BE2C (cell line): ENCODE results near the gene MYOF.

ENCODE experiments used
- DNase-seq: peaks from one replicate; pipeline ENCODE4 v3.0.0-alpha.2; 2020
- H3K27me3 ChIP-seq: fragments of 250-450 bp; sonication (Bioruptor Pico); 2 replicates; pipeline ENCODE4 v1.5.1; 2020; ENCODE audit warnings: mild to moderate bottlenecking
- H3K36me3 ChIP-seq: fragments of 250-450 bp; sonication (Bioruptor Pico); 2 replicates; pipeline ENCODE4 v1.5.1; 2020; ENCODE audit warnings: mild to moderate bottlenecking
- H3K4me1 ChIP-seq: fragments of 250-450 bp; sonication (Bioruptor Pico); 2 replicates; pipeline ENCODE4 v1.5.1; 2020
- H3K4me3 ChIP-seq: 2 replicates; pipeline ENCODE4 v1.5.1; 2011; ENCODE audit warnings: low read depth, low read length
- H3K9me3 ChIP-seq: fragments of 250-450 bp; sonication (Bioruptor Pico); 2 replicates; pipeline ENCODE4 v1.5.1; 2020
- TF ChIP-seq, protein P1 (sequence below): IDR thresholded peaks from 2 replicates; pipeline ENCODE4 v1.5.1; 2012; ENCODE audit warnings: mild to moderate bottlenecking, low read depth, low read length

MYOF gene

DNA sequence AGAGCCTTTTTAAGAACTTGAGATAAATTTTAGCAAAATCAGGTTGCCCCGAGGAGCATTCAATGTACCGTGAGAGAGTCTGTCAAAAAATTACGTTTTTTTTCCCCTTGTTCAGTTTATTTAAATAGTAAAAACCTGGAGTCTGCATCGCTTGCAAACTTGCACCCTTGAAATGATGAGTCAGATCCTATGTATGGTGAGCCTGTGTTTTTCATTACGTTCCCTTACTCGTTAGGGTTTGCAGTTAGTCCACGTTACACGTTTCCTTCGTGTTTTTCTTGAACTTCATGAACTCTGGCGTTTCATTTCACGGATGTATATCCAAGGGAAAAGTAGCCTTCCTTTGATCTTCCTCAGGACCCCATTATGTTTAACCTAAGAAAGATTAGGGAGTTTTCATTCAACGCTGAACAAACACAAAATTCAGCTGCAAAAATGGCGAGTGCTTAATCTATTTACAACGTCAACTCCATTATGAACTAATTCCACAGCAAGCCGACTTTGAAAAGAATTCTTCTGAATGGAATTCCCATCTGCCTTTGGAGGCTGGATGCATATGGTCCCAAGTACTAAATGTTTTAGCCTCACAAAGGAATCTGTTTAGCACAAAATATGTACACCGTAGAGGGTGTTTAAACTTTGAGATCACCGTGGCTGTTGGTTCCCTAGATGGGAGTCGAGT lies 182.4 kb downstream of the MYOF start:
- DNase-seq, result no peak
- TF ChIP-seq, protein P1, sequence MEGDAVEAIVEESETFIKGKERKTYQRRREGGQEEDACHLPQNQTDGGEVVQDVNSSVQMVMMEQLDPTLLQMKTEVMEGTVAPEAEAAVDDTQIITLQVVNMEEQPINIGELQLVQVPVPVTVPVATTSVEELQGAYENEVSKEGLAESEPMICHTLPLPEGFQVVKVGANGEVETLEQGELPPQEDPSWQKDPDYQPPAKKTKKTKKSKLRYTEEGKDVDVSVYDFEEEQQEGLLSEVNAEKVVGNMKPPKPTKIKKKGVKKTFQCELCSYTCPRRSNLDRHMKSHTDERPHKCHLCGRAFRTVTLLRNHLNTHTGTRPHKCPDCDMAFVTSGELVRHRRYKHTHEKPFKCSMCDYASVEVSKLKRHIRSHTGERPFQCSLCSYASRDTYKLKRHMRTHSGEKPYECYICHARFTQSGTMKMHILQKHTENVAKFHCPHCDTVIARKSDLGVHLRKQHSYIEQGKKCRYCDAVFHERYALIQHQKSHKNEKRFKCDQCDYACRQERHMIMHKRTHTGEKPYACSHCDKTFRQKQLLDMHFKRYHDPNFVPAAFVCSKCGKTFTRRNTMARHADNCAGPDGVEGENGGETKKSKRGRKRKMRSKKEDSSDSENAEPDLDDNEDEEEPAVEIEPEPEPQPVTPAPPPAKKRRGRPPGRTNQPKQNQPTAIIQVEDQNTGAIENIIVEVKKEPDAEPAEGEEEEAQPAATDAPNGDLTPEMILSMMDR, result no peak

DNA sequence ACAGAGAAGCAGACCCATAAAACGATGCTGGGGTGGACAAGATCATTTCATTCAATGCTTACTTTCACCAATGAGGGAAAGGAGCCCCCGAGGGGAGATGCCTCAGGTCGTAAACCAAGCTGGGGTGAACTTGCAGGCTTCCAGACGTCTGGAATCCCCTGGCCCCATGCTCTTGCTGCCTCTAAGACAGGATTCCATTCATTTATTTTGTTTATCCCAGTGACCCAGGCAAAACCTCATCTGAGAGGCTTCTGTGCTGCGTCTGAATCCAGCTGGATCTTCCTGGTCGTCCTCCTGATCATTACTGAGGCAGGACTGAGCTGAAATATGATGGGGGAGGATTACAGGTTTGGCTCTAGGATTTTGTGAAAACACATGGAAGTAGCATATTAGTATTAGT lies 182.9 kb downstream of the MYOF start:
- Histone ChIP-seq H3K4me1 (no peaks in the 10 kb centered on the region), H3K4me3 (no peak overlapping the region), H3K27me3 (peaks cover 11% of the 10 kb centered on the region; the same call in 1 of the 2 replicates), H3K9me3 (no peaks in the 10 kb centered on the region), H3K36me3 (no peaks in the 10 kb centered on the region)
- TF ChIP-seq, protein P1, result no peak
- no peak for DNase-seq

More for the DNA sequence above, 182.4 kb downstream of the MYOF start:
- Histone ChIP-seq H3K27me3 (peaks cover 11% of the 10 kb centered on the region; the same call in 1 of the 2 replicates), H3K36me3 (no peaks in the 10 kb centered on the region), H3K4me1 (no peaks in the 10 kb centered on the region), H3K9me3 (no peaks in the 10 kb centered on the region), H3K4me3 (no peak overlapping the region)

DNA sequence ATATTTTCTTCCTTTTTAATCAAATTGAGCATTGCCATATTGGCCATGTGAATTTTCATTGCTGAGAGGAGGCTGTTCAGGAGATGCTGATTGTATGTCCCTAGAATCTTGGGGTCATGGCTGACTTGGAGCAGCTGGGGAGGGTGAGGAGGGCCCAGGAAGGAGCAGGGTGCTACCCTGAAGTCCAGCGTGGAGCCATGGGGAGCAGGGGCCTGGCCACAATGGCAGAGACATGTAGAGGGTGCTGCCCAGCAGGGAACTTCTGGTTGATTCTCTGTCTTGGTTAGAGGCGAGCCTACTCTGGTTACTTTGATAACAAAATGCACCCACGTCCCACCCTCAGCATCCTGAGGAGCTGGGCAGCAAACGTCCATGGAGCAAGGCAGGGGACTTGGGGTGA lies 186.0 kb downstream of the MYOF start:
- H3K4me3 ChIP-seq, result no peak overlapping the region
- H3K4me1 ChIP-seq, result no peaks in the 10 kb centered on the region
- H3K36me3 ChIP-seq, result no peaks in the 10 kb centered on the region
- H3K9me3 ChIP-seq, result no peaks in the 10 kb centered on the region
- DNase-seq, result no peak
- peaks cover 11% of the 10 kb centered on the region; the same call in 1 of the 2 replicates for H3K27me3 ChIP-seq
- TF ChIP-seq, protein P1, result no peak

DNA sequence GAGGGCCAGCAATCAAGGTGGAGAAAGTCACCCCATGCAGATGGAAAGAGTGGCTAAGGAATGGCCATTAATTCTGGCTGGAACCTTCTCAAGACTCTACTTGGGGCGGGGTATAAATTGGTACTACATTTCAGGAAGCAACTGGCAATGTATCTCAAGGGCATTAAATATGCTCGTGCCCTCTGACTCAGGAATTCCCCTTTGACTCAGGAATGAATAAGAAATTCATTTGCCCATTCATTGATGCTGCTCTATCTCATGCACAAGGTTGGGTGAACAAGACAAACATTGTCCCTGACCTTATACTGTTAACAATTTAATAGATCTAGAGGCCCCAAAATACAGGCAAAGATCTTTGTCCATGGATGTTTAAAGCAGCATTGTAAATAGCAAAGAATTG lies 188.1 kb downstream of the MYOF start:
- H3K9me3 ChIP-seq, result no peaks in the 10 kb centered on the region
- no peak overlapping the region for H3K4me3 ChIP-seq
- TF ChIP-seq, protein P1, result no peak
- H3K4me1 ChIP-seq, result no peaks in the 10 kb centered on the region
- no peak for DNase-seq
- no peaks in the 10 kb centered on the region for H3K27me3 ChIP-seq
- no peaks in the 10 kb centered on the region for H3K36me3 ChIP-seq

DNA sequence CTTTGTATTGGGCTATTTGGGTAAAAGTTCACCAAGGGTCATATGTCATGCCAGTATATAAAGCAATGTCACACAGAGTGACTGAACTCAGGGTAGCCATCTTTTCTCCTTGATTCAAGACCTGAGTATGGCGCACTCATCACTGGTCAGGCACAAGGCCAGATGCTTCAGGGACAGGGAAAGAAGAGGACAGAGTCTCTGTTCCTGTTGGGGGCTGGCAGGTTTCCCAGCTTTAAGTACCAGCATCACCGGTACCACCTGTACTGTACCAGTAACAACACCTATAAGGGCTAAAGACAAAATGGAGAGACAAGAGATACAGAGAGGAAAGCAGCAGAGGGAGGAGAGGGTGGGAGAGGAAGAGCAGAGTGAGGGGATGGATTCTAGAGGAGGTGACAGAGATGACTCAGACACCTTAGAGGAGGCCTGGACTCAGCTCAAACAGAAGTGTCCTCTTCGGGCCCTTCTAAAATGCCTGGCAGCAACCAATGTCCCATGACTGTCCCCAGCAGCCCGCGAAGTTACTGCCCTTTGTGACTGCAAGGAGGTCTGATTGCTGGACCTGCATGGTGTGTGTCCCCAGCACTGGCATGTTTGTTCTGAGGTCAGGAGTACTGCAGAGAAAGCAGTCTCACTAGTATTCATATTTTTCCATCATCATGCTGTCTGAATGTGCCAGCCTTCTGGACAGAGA lies 191.3 kb downstream of the MYOF start:
- no peak overlapping the region for H3K4me3 ChIP-seq
- H3K36me3 ChIP-seq, result no peaks in the 10 kb centered on the region
- no peak for DNase-seq
- no peaks in the 10 kb centered on the region for H3K4me1 ChIP-seq
- H3K9me3 ChIP-seq, result no peaks in the 10 kb centered on the region
- TF ChIP-seq, protein P1, result no peak
- no peaks in the 10 kb centered on the region for H3K27me3 ChIP-seq
